CD8-positive, alpha-beta memory T cell (primary cell): ENCODE data around the gene CXorf66. TPM values are rescaled to one million over a fixed set of nuclear protein-coding genes. Genes with fewer than 3 reads are reported as not detected.

Experiments used
- CTCF ChIA-PET: fragments of 350-600 bp; sonication (Branson Sonifier 250); formaldehyde crosslinking; loops from one replicate; lab custom pipeline; 2021; ENCODE audit warnings: antibody characterized with exemption; lab: Charles Lee
- POLR2A ChIA-PET: fragments of 350-600 bp; sonication (Branson Sonifier 250); formaldehyde crosslinking; loops from one replicate; lab custom pipeline; 2021; ENCODE audit warnings: antibody characterized with exemption; lab: Charles Lee
- DNase-seq, 5 donors: peaks; one replicate each; pipeline versions ENCODE4 v3.0.0 to v3.0.0-alpha.2; 2020 to 2022; ENCODE audit warnings: mixed read lengths in 1 of 5
- H3K27ac ChIP-seq: one replicate; pipeline ENCODE4 v1.7.0; 2013; ENCODE audit warnings: low read depth, mild to moderate bottlenecking, low read length, moderate library complexity
- H3K27me3 ChIP-seq: 2 replicates; pipeline ENCODE4 v1.7.0; 2013; ENCODE audit warnings: low read length, mild to moderate bottlenecking; ENCODE audit not compliant: insufficient read depth, poor library complexity, severe bottlenecking
- H3K36me3 ChIP-seq: 2 replicates; pipeline ENCODE4 v1.7.0; 2013; ENCODE audit warnings: mild to moderate bottlenecking, low read length, moderate library complexity; ENCODE audit not compliant: insufficient read depth
- H3K4me1 ChIP-seq: 2 replicates; pipeline ENCODE4 v1.7.0; 2013; ENCODE audit warnings: mild to moderate bottlenecking, low read length, moderate library complexity; ENCODE audit not compliant: insufficient read depth
- H3K4me3 ChIP-seq: 2 replicates; pipeline ENCODE4 v1.7.0; 2013; ENCODE audit warnings: mild to moderate bottlenecking, low read length
- H3K9me3 ChIP-seq: 2 replicates; pipeline ENCODE4 v1.7.0; 2013; ENCODE audit warnings: mild to moderate bottlenecking, low read length
- H3K27ac Mint-ChIP-seq, 8 donors: one replicate each; pipeline ENCODE4 v1.8.0; 2020 to 2021; ENCODE audit warnings: mixed read lengths in 8 of 8, mild to moderate bottlenecking in 6 of 8, inconsistent platforms in 3 of 8, moderate library complexity in 3 of 8
- H3K27me3 Mint-ChIP-seq, 2 donors: one replicate each; pipeline ENCODE4 v1.8.0; 2020 to 2021; ENCODE audit warnings: mixed read lengths in 2 of 2, mild to moderate bottlenecking in 1 of 2, moderate library complexity in 1 of 2
- H3K36me3 Mint-ChIP-seq, 3 donors: one replicate each; pipeline ENCODE4 v1.8.0; 2020 to 2021; ENCODE audit warnings: mixed read lengths in 3 of 3, inconsistent platforms in 1 of 3, mild to moderate bottlenecking in 1 of 3
- H3K4me1 Mint-ChIP-seq, 3 donors: one replicate each; pipeline ENCODE4 v1.8.0; 2020 to 2021; ENCODE audit warnings: mixed read lengths in 3 of 3, inconsistent platforms in 1 of 3, mild to moderate bottlenecking in 1 of 3
- H3K4me3 Mint-ChIP-seq, 7 donors: one replicate each; pipeline ENCODE4 v1.8.0; 2020 to 2021; ENCODE audit warnings: mixed read lengths in 7 of 7, mild to moderate bottlenecking in 6 of 7, moderate library complexity in 4 of 7, inconsistent platforms in 2 of 7
- H3K9me3 Mint-ChIP-seq, 5 donors: one replicate each; pipeline ENCODE4 v1.8.0; 2020 to 2022; ENCODE audit warnings: mixed read lengths in 5 of 5, mild to moderate bottlenecking in 3 of 5, moderate library complexity in 2 of 5, inconsistent platforms in 1 of 5
- polyA plus RNA-seq: library from polyadenylated mRNA; unstranded; fragments of 300-500 nt; fragmentation: Illumina TruSeq; gene quantifications from one replicate; pipeline ENCODE4 v1.2.3, GENCODE V29; 2021
- total RNA-seq, 2 experiments: library from RNA; stranded (reverse); gene quantifications; one replicate each; pipeline ENCODE4 v1.2.3, GENCODE V29; 2021

CXorf66 gene
- total RNA-seq (not detected), polyA plus RNA-seq (not detected)

DNA sequence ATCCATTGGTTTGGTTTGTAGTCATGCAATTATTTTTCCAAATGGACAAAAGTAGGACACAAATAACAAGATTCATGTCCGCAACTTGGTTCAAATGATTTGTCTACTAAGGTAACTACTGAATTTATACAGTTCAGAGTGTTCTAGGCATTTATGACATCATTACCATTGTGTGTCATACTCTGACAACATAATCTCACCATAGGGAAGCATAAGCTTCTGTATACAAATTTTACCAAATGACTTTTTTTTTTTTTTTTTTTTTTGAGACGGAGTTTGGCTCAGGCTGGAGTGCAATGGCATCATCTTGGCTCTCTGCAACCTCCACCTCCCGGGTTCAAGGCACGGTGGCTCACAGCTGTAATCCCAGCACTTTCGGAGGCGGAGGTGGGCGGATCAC lies at the start of gene CXorf66:
TSS of gene CXorf66 (minus strand) at position 101 of the 400 bp plus-strand sequence. CDS start at position 76, 25 bp downstream.
- DNase-seq, result no peak
- H3K4me3 ChIP-seq, result no peak within 1 kb of the TSS
- H3K9me3 ChIP-seq, result no peaks in the 10 kb centered on the region
- Mint-ChIP-seq H3K4me3 (no peak within 1 kb of the TSS), H3K9me3 (peaks cover 0 to 4% (median 0%) of the 10 kb centered on the region in 5 donors), H3K36me3 (no peaks in the 10 kb centered on the region), H3K27ac (no peak within 1 kb of the TSS), H3K27me3 (peaks cover 12 to 26% of the 10 kb centered on the region in 2 donors), H3K4me1 (no peaks in the 10 kb centered on the region)
- CTCF ChIA-PET, result no interaction called here
- POLR2A ChIA-PET, result no interaction called here
- H3K4me1 ChIP-seq, result no peaks in the 10 kb centered on the region
- H3K36me3 ChIP-seq, result no peaks in the 10 kb centered on the region
- no peaks in the 10 kb centered on the region for H3K27me3 ChIP-seq
- H3K27ac ChIP-seq, result no peak within 1 kb of the TSS

GRCh38 chrX:139982856-139983255 lies 17.5 kb upstream of the CXorf66 start:
- H3K36me3 Mint-ChIP-seq, result no peaks in the 10 kb centered on the region
- Histone ChIP-seq H3K36me3 (no peaks in the 10 kb centered on the region), H3K9me3 (no peaks in the 10 kb centered on the region), H3K4me1 (no peaks in the 10 kb centered on the region), H3K27ac (no peak overlapping the region), H3K27me3 (no peaks in the 10 kb centered on the region), H3K4me3 (no peak overlapping the region)
- no peak for DNase-seq
- H3K4me3 Mint-ChIP-seq, result no peak overlapping the region
- no peak overlapping the region for H3K27ac Mint-ChIP-seq
- ChIA-PET POLR2A (no interaction called here), CTCF (no interaction called here)
- no peaks in the 10 kb centered on the region for H3K9me3 Mint-ChIP-seq
- no peaks in the 10 kb centered on the region for H3K4me1 Mint-ChIP-seq
- peaks cover 2 to 3% of the 10 kb centered on the region in 2 donors for H3K27me3 Mint-ChIP-seq

GRCh38 chrX:139974471-139974870 lies 9.2 kb upstream of the CXorf66 start:
- no peaks in the 10 kb centered on the region for H3K27me3 ChIP-seq
- H3K36me3 ChIP-seq, result no peaks in the 10 kb centered on the region
- CTCF ChIA-PET, result interaction anchor here (0.7 kb wide), 1 partner anchor 22 kb away, joined by 3 read pairs; no protein-coding TSS in a partner anchor
- DNase-seq, result no peak
- no peaks in the 10 kb centered on the region for H3K9me3 ChIP-seq
- POLR2A ChIA-PET, result no interaction called here
- no peak overlapping the region for H3K27ac ChIP-seq
- no peaks in the 10 kb centered on the region for H3K4me1 Mint-ChIP-seq
- no peak overlapping the region for H3K4me3 Mint-ChIP-seq
- H3K4me3 ChIP-seq, result no peak overlapping the region
- H3K27me3 Mint-ChIP-seq, result peaks cover 13 to 15% of the 10 kb centered on the region in 2 donors
- no peaks in the 10 kb centered on the region for H3K4me1 ChIP-seq
- H3K9me3 Mint-ChIP-seq, result no peaks in the 10 kb centered on the region
- H3K27ac Mint-ChIP-seq, result no peak overlapping the region
- H3K36me3 Mint-ChIP-seq, result no peaks in the 10 kb centered on the region

GRCh38 chrX:139972629-139973624 lies 7.6 kb upstream of the CXorf66 start:
- Histone ChIP-seq H3K36me3 (no peaks in the 10 kb centered on the region), H3K4me3 (no peak overlapping the region), H3K27ac (no peak overlapping the region), H3K4me1 (no peaks in the 10 kb centered on the region), H3K9me3 (no peaks in the 10 kb centered on the region), H3K27me3 (no peaks in the 10 kb centered on the region)
- ChIA-PET POLR2A (no interaction called here), CTCF (no interaction called here)
- H3K27me3 Mint-ChIP-seq, result peaks cover 18% of the 10 kb centered on the region in 2 donors
- no peaks in the 10 kb centered on the region for H3K4me1 Mint-ChIP-seq
- H3K4me3 Mint-ChIP-seq, result no peak overlapping the region
- no peaks in the 10 kb centered on the region for H3K36me3 Mint-ChIP-seq
- no peak for DNase-seq
- H3K9me3 Mint-ChIP-seq, result no peaks in the 10 kb centered on the region
- H3K27ac Mint-ChIP-seq, result no peak overlapping the region

- H3K27ac ChIP-seq, result no peak overlapping the region
- H3K4me3 ChIP-seq, result no peak overlapping the region
- Mint-ChIP-seq H3K4me3 (no peak overlapping the region), H3K27ac (no peak overlapping the region), H3K4me1 (no peaks in the 10 kb centered on the region), H3K36me3 (no peaks in the 10 kb centered on the region), H3K27me3 (peaks cover 17 to 18% of the 10 kb centered on the region in 2 donors), H3K9me3 (no peaks in the 10 kb centered on the region)
- ChIA-PET POLR2A (no interaction called here), CTCF (no interaction called here)
- no peaks in the 10 kb centered on the region for H3K27me3 ChIP-seq
- no peaks in the 10 kb centered on the region for H3K36me3 ChIP-seq
- no peaks in the 10 kb centered on the region for H3K4me1 ChIP-seq
- no peak for DNase-seq
- no peaks in the 10 kb centered on the region for H3K9me3 ChIP-seq
These were observed 6.8 kb upstream of the CXorf66 start for GRCh38 chrX:139972113-139972512.

GRCh38 chrX:139971394-139971749 lies 6.1 kb upstream of the CXorf66 start:
- Mint-ChIP-seq H3K36me3 (no peaks in the 10 kb centered on the region), H3K27me3 (peaks cover 17 to 18% of the 10 kb centered on the region in 2 donors), H3K4me1 (no peaks in the 10 kb centered on the region), H3K4me3 (no peak overlapping the region), H3K9me3 (no peaks in the 10 kb centered on the region), H3K27ac (no peak overlapping the region)
- H3K4me3 ChIP-seq, result no peak overlapping the region
- ChIA-PET POLR2A (no interaction called here), CTCF (no interaction called here)
- H3K36me3 ChIP-seq, result no peaks in the 10 kb centered on the region
- no peak for DNase-seq
- no peaks in the 10 kb centered on the region for H3K4me1 ChIP-seq
- no peaks in the 10 kb centered on the region for H3K9me3 ChIP-seq
- H3K27ac ChIP-seq, result no peak overlapping the region
- H3K27me3 ChIP-seq, result no peaks in the 10 kb centered on the region

DNA sequence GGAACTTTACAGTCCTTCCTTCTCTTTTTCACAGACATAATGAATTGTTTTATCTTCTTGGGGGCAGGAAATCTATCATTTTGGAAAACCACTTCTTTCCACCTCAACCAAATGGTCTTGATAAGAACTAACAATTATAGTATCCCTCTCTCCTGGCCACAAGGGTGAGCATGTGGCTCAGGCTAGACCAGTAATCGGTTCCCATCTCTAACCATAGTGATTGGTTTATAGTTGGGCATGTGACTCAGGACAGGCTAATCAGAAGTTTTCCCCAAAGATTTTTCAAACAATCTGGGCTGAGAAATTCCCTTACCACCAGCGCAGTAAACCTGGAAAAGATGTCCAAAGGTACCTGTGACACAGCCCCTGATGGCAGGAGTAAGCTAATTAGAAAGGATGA lies 4.0 kb upstream of the CXorf66 start:
- CTCF ChIA-PET, result no interaction called here
- Histone ChIP-seq H3K27me3 (no peaks in the 10 kb centered on the region), H3K4me1 (no peaks in the 10 kb centered on the region), H3K27ac (no peak overlapping the region), H3K36me3 (no peaks in the 10 kb centered on the region), H3K9me3 (no peaks in the 10 kb centered on the region), H3K4me3 (no peak overlapping the region)
- no peak overlapping the region for H3K27ac Mint-ChIP-seq
- no peaks in the 10 kb centered on the region for H3K36me3 Mint-ChIP-seq
- no peak overlapping the region for H3K4me3 Mint-ChIP-seq
- no peak for DNase-seq
- H3K9me3 Mint-ChIP-seq, result peaks cover 0 to 1% (median 0%) of the 10 kb centered on the region in 5 donors
- POLR2A ChIA-PET, result no interaction called here
- H3K27me3 Mint-ChIP-seq, result peaks cover 13 to 17% of the 10 kb centered on the region in 2 donors
- no peaks in the 10 kb centered on the region for H3K4me1 Mint-ChIP-seq

DNA sequence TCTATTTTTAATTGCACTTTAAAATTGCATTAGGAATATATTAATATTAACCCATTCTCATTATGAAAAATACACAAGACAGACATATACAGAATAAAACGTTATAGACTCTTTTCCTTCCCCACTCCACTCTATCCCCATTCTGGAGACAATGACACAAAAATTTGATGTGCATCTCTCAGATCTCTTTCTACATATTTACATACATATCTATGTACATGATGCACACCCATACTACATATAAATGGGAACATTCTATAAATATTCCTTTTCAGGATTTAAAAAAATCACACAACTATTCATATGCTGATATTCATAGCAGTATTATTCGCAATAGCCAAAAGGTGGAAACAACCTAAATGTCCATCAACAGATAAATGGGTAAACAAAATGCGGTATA lies 2.4 kb upstream of the CXorf66 start:
- Mint-ChIP-seq H3K36me3 (no peaks in the 10 kb centered on the region), H3K27ac (no peak overlapping the region), H3K4me3 (no peak overlapping the region), H3K9me3 (peaks cover 0 to 4% (median 0%) of the 10 kb centered on the region in 5 donors), H3K4me1 (no peaks in the 10 kb centered on the region), H3K27me3 (peaks cover 15 to 17% of the 10 kb centered on the region in 2 donors)
- H3K9me3 ChIP-seq, result no peaks in the 10 kb centered on the region
- H3K36me3 ChIP-seq, result no peaks in the 10 kb centered on the region
- H3K27me3 ChIP-seq, result no peaks in the 10 kb centered on the region
- H3K4me1 ChIP-seq, result no peaks in the 10 kb centered on the region
- no peak for DNase-seq
- no peak overlapping the region for H3K4me3 ChIP-seq
- H3K27ac ChIP-seq, result no peak overlapping the region
- ChIA-PET CTCF (no interaction called here), POLR2A (no interaction called here)
